Transverse colon (tissue), 4 donors: ENCODE data around the gene ETS2.

Experiments
- POLR2A ChIP-seq: fragments of 450-650 bp; IDR thresholded peaks from one replicate; pipeline ENCODE4 v1.6.1; 2016; ENCODE audit warnings: antibody characterized with exemption, mild to moderate bottlenecking, moderate library complexity
- POLR2AphosphoS5 ChIP-seq, 3 donors: sonication (generic); formaldehyde crosslinking; IDR thresholded peaks; one replicate each; pipeline ENCODE4 v1.6.1; 2016; ENCODE audit warnings: antibody characterized with exemption in 3 of 3
- TF ChIP-seq, protein P1 (sequence below), 5 experiments: fragments of 200-600 bp in 3 of 5; fragments of 450-650 bp in 2 of 5; sonication (generic) in 3 of 5; IDR thresholded peaks; 1 replicate in 2 of 5; 2 replicates in 3 of 5; pipeline ENCODE4 v1.5.1; 2016 to 2017; ENCODE audit warnings: antibody characterized with exemption in 5 of 5, inconsistent platforms in 3 of 5, mild to moderate bottlenecking in 2 of 5, moderate library complexity in 1 of 5

DNA sequence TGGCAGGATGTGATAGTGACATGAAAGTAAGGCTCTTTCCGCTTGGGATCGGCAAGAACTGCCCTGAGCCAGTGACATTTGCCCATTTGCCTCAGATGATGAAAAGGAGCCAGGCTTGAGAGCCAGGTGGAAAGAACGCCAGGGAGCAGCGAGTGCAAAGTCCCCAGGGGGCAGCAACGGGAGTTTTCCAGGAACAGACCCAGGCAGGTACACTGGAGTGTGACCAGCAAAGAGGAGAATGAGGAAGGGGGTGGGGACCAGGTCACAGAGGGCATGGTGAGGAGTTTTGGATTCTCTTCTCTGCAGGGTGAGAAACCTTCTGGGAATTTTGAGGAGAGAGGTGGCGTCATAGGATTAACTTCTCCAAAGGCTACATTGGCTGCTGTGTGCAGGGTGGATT lies 10.8 kb upstream of the ETS2 start:
- TF ChIP-seq, protein P1, sequence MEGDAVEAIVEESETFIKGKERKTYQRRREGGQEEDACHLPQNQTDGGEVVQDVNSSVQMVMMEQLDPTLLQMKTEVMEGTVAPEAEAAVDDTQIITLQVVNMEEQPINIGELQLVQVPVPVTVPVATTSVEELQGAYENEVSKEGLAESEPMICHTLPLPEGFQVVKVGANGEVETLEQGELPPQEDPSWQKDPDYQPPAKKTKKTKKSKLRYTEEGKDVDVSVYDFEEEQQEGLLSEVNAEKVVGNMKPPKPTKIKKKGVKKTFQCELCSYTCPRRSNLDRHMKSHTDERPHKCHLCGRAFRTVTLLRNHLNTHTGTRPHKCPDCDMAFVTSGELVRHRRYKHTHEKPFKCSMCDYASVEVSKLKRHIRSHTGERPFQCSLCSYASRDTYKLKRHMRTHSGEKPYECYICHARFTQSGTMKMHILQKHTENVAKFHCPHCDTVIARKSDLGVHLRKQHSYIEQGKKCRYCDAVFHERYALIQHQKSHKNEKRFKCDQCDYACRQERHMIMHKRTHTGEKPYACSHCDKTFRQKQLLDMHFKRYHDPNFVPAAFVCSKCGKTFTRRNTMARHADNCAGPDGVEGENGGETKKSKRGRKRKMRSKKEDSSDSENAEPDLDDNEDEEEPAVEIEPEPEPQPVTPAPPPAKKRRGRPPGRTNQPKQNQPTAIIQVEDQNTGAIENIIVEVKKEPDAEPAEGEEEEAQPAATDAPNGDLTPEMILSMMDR (IDR thresholded peaks at IDR 0.05) = peak in 1 of 5 experiments; percentile 23
- no peak for TF ChIP-seq POLR2AphosphoS5 (IDR thresholded peaks at IDR 0.05)
- TF ChIP-seq POLR2A = no peak
